KMS-11 (cell line): Measurements from ENCODE around the gene ADAMTS2.

Experiments
- H2AFZ ChIP-seq: fragments of 200-600 bp; sonication (generic); 2 replicates; pipeline ENCODE4 v1.6.1; 2016; ENCODE audit warnings: antibody characterized with exemption, mixed run types, low read depth
- H3K27ac ChIP-seq: fragments of 200-600 bp; sonication (generic); 2 replicates; pipeline ENCODE4 v1.6.1; 2016; ENCODE audit warnings: mild to moderate bottlenecking, mixed run types
- H3K27me3 ChIP-seq: fragments of 200-600 bp; sonication (generic); 2 replicates; pipeline ENCODE4 v1.6.1; 2017; ENCODE audit warnings: mild to moderate bottlenecking, low read depth, mixed run types, moderate library complexity; ENCODE audit not compliant: insufficient read depth
- H3K36me3 ChIP-seq: fragments of 200-600 bp; sonication (generic); 2 replicates; pipeline ENCODE4 v1.6.1; 2017; ENCODE audit warnings: mild to moderate bottlenecking, mixed run types; ENCODE audit not compliant: insufficient read depth
- H3K4me1 ChIP-seq: fragments of 200-600 bp; sonication (generic); 2 replicates; pipeline ENCODE4 v1.6.1; 2016; ENCODE audit warnings: mild to moderate bottlenecking, low read depth, mixed run types; ENCODE audit not compliant: poor library complexity, severe bottlenecking
- H3K4me2 ChIP-seq: fragments of 200-600 bp; sonication (generic); 2 replicates; pipeline ENCODE4 v1.7.0; 2016; ENCODE audit warnings: mild to moderate bottlenecking, mixed run types
- H3K4me3 ChIP-seq: fragments of 200-600 bp; sonication (generic); IDR thresholded peaks from 2 replicates; pipeline ENCODE4 v1.6.1; 2017; ENCODE audit warnings: low read depth, low read length, mixed read lengths; ENCODE audit not compliant: insufficient read depth
- H3K79me2 ChIP-seq: fragments of 200-600 bp; sonication (generic); 2 replicates; pipeline ENCODE4 v1.6.1; 2016; ENCODE audit warnings: low read depth, mixed run types; ENCODE audit not compliant: insufficient read depth
- H3K9ac ChIP-seq: fragments of 200-600 bp; sonication (generic); 2 replicates; pipeline ENCODE4 v1.6.1; 2016; ENCODE audit warnings: mild to moderate bottlenecking, mixed run types
- H4K20me1 ChIP-seq: fragments of 200-600 bp; sonication (generic); 2 replicates; pipeline ENCODE4 v1.6.1; 2016; ENCODE audit warnings: mild to moderate bottlenecking, mixed run types; ENCODE audit not compliant: insufficient read depth
- CTCF ChIP-seq: fragments of 200-600 bp; sonication (generic); conservative IDR thresholded peaks from 2 replicates; pipeline ENCODE4 v1.6.1; 2017; ENCODE audit warnings: low read depth, mild to moderate bottlenecking, antibody characterized with exemption, low read length, moderate library complexity, mixed read lengths

The ADAMTS2 gene

GRCh38 chr5:179369530-179369884, 24.2 kb upstream of the ADAMTS2 start:
- H3K27ac ChIP-seq: no peak overlapping the region
- TF ChIP-seq CTCF: no peak
- H3K4me2 ChIP-seq: no peak overlapping the region
- H4K20me1 ChIP-seq: no peaks in the 10 kb centered on the region
- no peaks in the 10 kb centered on the region for H3K36me3 ChIP-seq
- no peaks in the 10 kb centered on the region for H3K27me3 ChIP-seq
- no peak overlapping the region for H2AFZ ChIP-seq
- H3K9ac ChIP-seq: no peak overlapping the region
- H3K4me3 ChIP-seq: no peak overlapping the region
- no peaks in the 10 kb centered on the region for H3K79me2 ChIP-seq
- H3K4me1 ChIP-seq: no peaks in the 10 kb centered on the region

GRCh38 chr5:179368806-179369529, 23.7 kb upstream of the ADAMTS2 start:
- H3K4me1 ChIP-seq: no peaks in the 10 kb centered on the region
- H3K27ac ChIP-seq: no peak overlapping the region
- H3K36me3 ChIP-seq: no peaks in the 10 kb centered on the region
- no peak overlapping the region for H3K9ac ChIP-seq
- no peak overlapping the region for H2AFZ ChIP-seq
- H3K4me2 ChIP-seq: no peak overlapping the region
- no peak for TF ChIP-seq CTCF
- H3K27me3 ChIP-seq: no peaks in the 10 kb centered on the region
- H4K20me1 ChIP-seq: no peaks in the 10 kb centered on the region
- no peak overlapping the region for H3K4me3 ChIP-seq
- H3K79me2 ChIP-seq: no peaks in the 10 kb centered on the region

- Histone ChIP-seq H3K79me2 (no peaks in the 10 kb centered on the region), H3K4me2 (no peak overlapping the region), H3K4me1 (no peaks in the 10 kb centered on the region), H3K27me3 (no peaks in the 10 kb centered on the region), H2AFZ (no peak overlapping the region), H3K36me3 (no peaks in the 10 kb centered on the region), H3K4me3 (no peak overlapping the region), H3K27ac (no peak overlapping the region), H4K20me1 (no peaks in the 10 kb centered on the region), H3K9ac (no peak overlapping the region)
- no peak for TF ChIP-seq CTCF
These were observed 23.0 kb upstream of the ADAMTS2 start for GRCh38 chr5:179368126-179368805.

GRCh38 chr5:179367491-179367890, 22.2 kb upstream of the ADAMTS2 start:
- Histone ChIP-seq H3K79me2 (no peaks in the 10 kb centered on the region), H3K9ac (no peak overlapping the region), H3K27me3 (no peaks in the 10 kb centered on the region), H2AFZ (no peak overlapping the region), H3K4me1 (no peaks in the 10 kb centered on the region), H3K27ac (no peak overlapping the region), H4K20me1 (no peaks in the 10 kb centered on the region), H3K4me2 (no peak overlapping the region), H3K4me3 (no peak overlapping the region), H3K36me3 (no peaks in the 10 kb centered on the region)
- TF ChIP-seq CTCF: no peak
